RWPE1 (cell line): Measurements from ENCODE around the gene DUSP6.

Experiments
- CTCF ChIA-PET: fragments of 350-600 bp; sonication (Branson Sonifier 250); formaldehyde crosslinking; extraction: SDS; loops from one replicate; lab custom pipeline; 2021; lab: Yijun Ruan, JAX
- POLR2A ChIA-PET: fragments of 400-600 bp; formaldehyde crosslinking; extraction: SDS; loops from one replicate; lab custom pipeline; 2020; ENCODE audit warnings: antibody characterized with exemption; ENCODE audit not compliant: low non-redundant PET; lab: Yijun Ruan, JAX
- DNase-seq: peaks from one replicate; pipeline ENCODE4 v3.0.0; 2012; ENCODE audit warnings: low spot score
- H3K27ac ChIP-seq: fragments of 450-650 bp; 2 replicates; pipeline ENCODE4 v1.5.1; 2017
- CTCF ChIP-seq: fragments of 450-650 bp; conservative IDR thresholded peaks from 2 replicates; pipeline ENCODE4 v1.5.1; 2017; ENCODE audit warnings: low read depth, mild to moderate bottlenecking

Gene DUSP6

GRCh38 chr12:89369166-89369565 is 16.9 kb upstream of the DUSP6 start:
- DNase-seq = no peak
- POLR2A ChIA-PET = no interaction called here
- CTCF ChIA-PET = interaction anchor here (0.6 kb wide), 1 partner anchor 72 kb away, joined by 3 read pairs; no protein-coding TSS in a partner anchor
- no peak for TF ChIP-seq CTCF
- peak overlapping the region; percentile 90 for H3K27ac ChIP-seq

- ChIA-PET POLR2A (no interaction called here), CTCF (no interaction called here)
Measured at GRCh38 chr12:89368391-89368790, 16.1 kb upstream of the DUSP6 start.

GRCh38 chr12:89366676-89367364 is 14.5 kb upstream of the DUSP6 start:
- no peak for TF ChIP-seq CTCF
- CTCF ChIA-PET = interaction anchor here (0.6 to 0.7 kb wide), 2 partner anchors 523 to 1539 kb away, joined by 3 to 5 read pairs; no protein-coding TSS in a partner anchor
- POLR2A ChIA-PET = no interaction called here
- DNase-seq = no peak
- H3K27ac ChIP-seq = no peak overlapping the region

More at GRCh38 chr12:89368391-89368790, 16.1 kb upstream of the DUSP6 start:
- peak overlapping the region; percentile 60 for H3K27ac ChIP-seq
- DNase-seq = no peak
- TF ChIP-seq CTCF = no peak

GRCh38 chr12:89364631-89365030 is 12.3 kb upstream of the DUSP6 start:
- no peak for DNase-seq
- POLR2A ChIA-PET = no interaction called here
- CTCF ChIA-PET = no interaction called here
- H3K27ac ChIP-seq = no peak overlapping the region
- TF ChIP-seq CTCF = no peak

GRCh38 chr12:89364058-89364457 is 11.8 kb upstream of the DUSP6 start:
- DNase-seq = no peak
- no peak overlapping the region for H3K27ac ChIP-seq
- no peak for TF ChIP-seq CTCF
- CTCF ChIA-PET = interaction anchor here (0.7 kb wide), 1 partner anchor 293 kb away, joined by 3 read pairs; no protein-coding TSS in a partner anchor
- POLR2A ChIA-PET = no interaction called here

GRCh38 chr12:89363582-89363981 is 11.3 kb upstream of the DUSP6 start:
- DNase-seq = no peak
- POLR2A ChIA-PET = no interaction called here
- no peak for TF ChIP-seq CTCF
- H3K27ac ChIP-seq = no peak overlapping the region
- CTCF ChIA-PET = interaction anchor here (0.7 kb wide), 1 partner anchor 293 kb away, joined by 3 read pairs; no protein-coding TSS in a partner anchor
